Measurements from ENCODE around the gene BICRAL. TPM values are rescaled to one million over a fixed set of nuclear protein-coding genes. Genes with fewer than 3 reads are reported as not detected.

Gene BICRAL
- total and polyA plus RNA-seq, 4 donors, result 1.7 to 6.8 (median 3.9) TPM

GRCh38 chr6:42748203-42748898, 33.5 kb upstream of the BICRAL start:
- DNase-seq (ENCODE audit: low spot score), result no peak
- TF ChIP-seq ZBTB33 (IDR thresholded peaks at IDR 0.05), result no peak
- no peak for TF ChIP-seq HNF4A (conservative IDR thresholded peaks at IDR 0.05)
- no peak for TF ChIP-seq REST (IDR thresholded peaks at IDR 0.05)
- TF ChIP-seq RXRA (IDR thresholded peaks at IDR 0.05), result no peak
- TF ChIP-seq YY1 (IDR thresholded peaks at IDR 0.05), result no peak
- TF ChIP-seq RAD21 (IDR thresholded peaks at IDR 0.05), result no peak
- no peak for TF ChIP-seq NR2F2 (IDR thresholded peaks at IDR 0.05)
- no peak for TF ChIP-seq HNF4G (IDR thresholded peaks at IDR 0.05)
- no peak for TF ChIP-seq JUND (IDR thresholded peaks at IDR 0.05)
- TF ChIP-seq MAX (IDR thresholded peaks at IDR 0.05), result no peak
- no peak for TF ChIP-seq EGR1 (IDR thresholded peaks at IDR 0.05; ENCODE audit: low read depth in 2 of 2)
- TF ChIP-seq FOXA2 (IDR thresholded peaks at IDR 0.05), result no peak
- TF ChIP-seq CTCF (IDR thresholded peaks at IDR 0.05; ENCODE audit: low read depth, low read length, missing input control), result no peak
- Histone ChIP-seq H3K4me1 (ENCODE audit: control insufficient read depth in 4 of 4, insufficient read depth in 4 of 4, low read length in 3 of 4) (peaks cover 7 to 27% (median 13%) of the 10 kb centered on the region in 4 donors), H3K27ac (ENCODE audit: low read depth in 1 of 2, low read length in 2 of 2) (no peak overlapping the region), H3K36me3 (ENCODE audit: control insufficient read depth in 4 of 4, insufficient read depth in 3 of 4, low read depth in 1 of 4, low read length in 3 of 4) (no peaks in the 10 kb centered on the region), H3K27me3 (ENCODE audit: control insufficient read depth in 4 of 4, insufficient read depth in 4 of 4, low read length in 3 of 4) (no peaks in the 10 kb centered on the region), H3K9ac (ENCODE audit: low read depth in 1 of 2, low read length in 2 of 2) (no peak overlapping the region), H3K4me3 (ENCODE audit: low read depth in 1 of 3, low read length in 3 of 3) (no peak overlapping the region), H3K9me3 (ENCODE audit: control insufficient read depth in 4 of 4, low read length in 3 of 4) (no peaks in the 10 kb centered on the region)
- WGBS, result 64% methylated on average over 8 of the region's 8 CpGs

- no peak for DNase-seq (ENCODE audit: low spot score)
- Histone ChIP-seq H3K9me3 (ENCODE audit: control insufficient read depth in 4 of 4, low read length in 3 of 4) (no peaks in the 10 kb centered on the region), H3K9ac (ENCODE audit: low read depth in 1 of 2, low read length in 2 of 2) (no peak overlapping the region), H3K36me3 (ENCODE audit: control insufficient read depth in 4 of 4, insufficient read depth in 3 of 4, low read depth in 1 of 4, low read length in 3 of 4) (no peaks in the 10 kb centered on the region), H3K4me1 (ENCODE audit: control insufficient read depth in 4 of 4, insufficient read depth in 4 of 4, low read length in 3 of 4) (peaks cover 0 to 10% (median 3%) of the 10 kb centered on the region in 4 donors), H3K4me3 (ENCODE audit: low read depth in 1 of 3, low read length in 3 of 3) (no peak overlapping the region), H3K27me3 (ENCODE audit: control insufficient read depth in 4 of 4, insufficient read depth in 4 of 4, low read length in 3 of 4) (no peaks in the 10 kb centered on the region), H3K27ac (ENCODE audit: low read depth in 1 of 2, low read length in 2 of 2) (no peak overlapping the region)
- WGBS, result 84% methylated on average over 3 of the region's 3 CpGs
- no peak for TF ChIP-seq YY1 (IDR thresholded peaks at IDR 0.05)
- TF ChIP-seq ZBTB33 (IDR thresholded peaks at IDR 0.05), result no peak
- TF ChIP-seq GABPA (IDR thresholded peaks at IDR 0.05 in 1 of 2, conservative IDR thresholded peaks at IDR 0.05 in 1 of 2), result no peak
- TF ChIP-seq RAD21 (IDR thresholded peaks at IDR 0.05), result no peak
Observed at GRCh38 chr6:42751055-42751454, 30.8 kb upstream of the BICRAL start.
